ACC112 (cell line): ENCODE data around the gene PIH1D1.
A peak's percentile ranks its signal among the peaks of the same experiment; 100 is the strongest.

Source experiments
- H2AFZ ChIP-seq: fragments of 200-600 bp; sonication (generic); one replicate; pipeline ENCODE4 v1.6.0; 2017; ENCODE audit warnings: antibody characterized with exemption, low read length; ENCODE audit not compliant: unreplicated experiment
- H3K27ac ChIP-seq: fragments of 200-600 bp; sonication (generic); 2 replicates; pipeline ENCODE4 v1.5.1; 2014; ENCODE audit warnings: low read depth, mild to moderate bottlenecking, antibody characterized with exemption, low read length, moderate library complexity
- H3K27me3 ChIP-seq: fragments of 200-600 bp; sonication (generic); 2 replicates; pipeline ENCODE4 v1.6.1; 2014; ENCODE audit warnings: mild to moderate bottlenecking, antibody characterized with exemption, low read length, moderate library complexity, mixed read lengths; ENCODE audit not compliant: insufficient read depth
- H3K36me3 ChIP-seq: fragments of 200-600 bp; sonication (generic); 2 replicates; pipeline ENCODE4 v1.6.1; 2016; ENCODE audit warnings: mild to moderate bottlenecking, antibody characterized with exemption, low read length, moderate library complexity, mixed read lengths; ENCODE audit not compliant: insufficient read depth
- H3K4me1 ChIP-seq: fragments of 200-600 bp; sonication (generic); one replicate; pipeline ENCODE4 v1.6.1; 2016; ENCODE audit warnings: low read length, mixed read lengths; ENCODE audit not compliant: insufficient read depth, unreplicated experiment, control insufficient read depth
- H3K4me3 ChIP-seq: fragments of 200-600 bp; sonication (generic); 2 replicates; pipeline ENCODE4 v1.5.1; 2014; ENCODE audit warnings: mild to moderate bottlenecking, low read depth, low read length
- H3K79me2 ChIP-seq: fragments of 200-600 bp; sonication (generic); one replicate; pipeline ENCODE4 v1.6.0; 2016; ENCODE audit warnings: low read length; ENCODE audit not compliant: control insufficient read depth, unreplicated experiment, insufficient read depth

PIH1D1 gene

DNA sequence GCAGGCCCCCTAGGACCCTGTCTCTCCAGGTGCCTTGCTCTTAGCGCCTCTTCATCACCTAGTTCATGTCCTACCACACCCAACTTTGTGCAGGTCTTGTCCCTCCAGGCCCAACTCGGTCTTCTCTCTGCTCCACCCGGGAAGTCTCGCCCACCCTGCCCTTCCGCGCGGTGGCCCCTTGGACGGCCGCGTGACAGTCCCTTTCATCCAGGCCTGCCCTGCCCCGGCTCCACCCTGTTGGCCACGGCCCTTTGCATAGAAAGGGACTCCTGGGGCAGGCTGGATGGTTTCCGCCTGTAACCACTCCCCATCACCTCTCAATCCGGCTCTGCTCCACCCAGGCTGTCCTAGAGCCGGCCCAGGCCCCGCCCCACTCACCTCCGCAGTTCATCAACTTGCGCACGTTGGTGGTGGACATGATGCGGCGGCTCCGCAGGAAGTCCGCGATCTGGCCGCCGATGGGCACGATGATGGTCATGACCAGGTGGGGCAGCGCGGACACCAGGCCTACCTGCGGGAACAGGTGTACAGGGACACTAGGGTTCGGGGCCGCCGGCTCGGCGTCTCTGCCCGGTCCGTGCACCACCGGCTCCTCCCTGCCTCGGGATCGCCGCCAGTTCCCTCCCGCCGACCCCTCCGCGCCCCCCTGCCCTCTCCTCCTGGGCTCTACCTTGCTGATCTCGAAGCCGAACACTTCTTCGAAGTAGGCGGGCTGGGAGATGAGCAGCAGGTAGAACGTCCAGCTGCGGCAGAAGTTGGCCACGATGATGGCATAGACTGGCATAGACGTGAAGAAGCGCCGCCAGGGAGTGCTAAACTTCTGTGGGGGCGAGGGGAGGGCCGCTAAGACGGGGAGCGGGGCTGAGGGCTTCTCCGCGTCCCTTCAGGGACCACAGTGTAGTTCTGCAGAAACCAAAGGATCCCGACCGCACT, 19.2 kb downstream of the PIH1D1 start:
- Histone ChIP-seq H3K4me3 (no peak overlapping the region), H3K36me3 (no peaks in the 10 kb centered on the region), H2AFZ (no peak overlapping the region), H3K79me2 (no peaks in the 10 kb centered on the region), H3K27me3 (peaks cover 23% of the 10 kb centered on the region), H3K4me1 (no peaks in the 10 kb centered on the region), H3K27ac (no peak overlapping the region)

DNA sequence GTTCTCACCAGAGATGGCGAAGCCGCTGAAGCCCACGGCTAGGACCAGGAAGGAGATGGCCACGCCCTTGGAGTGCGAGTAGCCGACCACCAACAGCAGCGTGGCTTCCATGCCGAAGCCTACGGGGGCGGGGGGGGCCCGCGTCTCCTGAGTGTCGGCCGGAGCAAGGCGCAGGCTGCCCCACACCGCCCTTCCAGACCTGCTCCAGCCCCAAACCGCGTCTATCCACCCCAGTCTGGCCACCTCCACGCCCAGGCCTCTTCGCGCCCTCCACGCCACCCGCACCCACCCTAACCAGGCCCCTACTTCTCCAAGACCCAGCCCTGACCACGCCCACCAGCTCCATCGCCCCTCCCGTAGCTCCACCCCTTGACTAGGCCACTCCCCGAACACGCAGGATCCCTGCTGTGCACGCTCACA, 20.3 kb downstream of the PIH1D1 start:
- no peaks in the 10 kb centered on the region for H3K36me3 ChIP-seq
- peaks cover 33% of the 10 kb centered on the region for H3K27me3 ChIP-seq
- H3K27ac ChIP-seq, result no peak overlapping the region
- no peaks in the 10 kb centered on the region for H3K79me2 ChIP-seq
- H2AFZ ChIP-seq, result no peak overlapping the region
- no peak overlapping the region for H3K4me3 ChIP-seq
- peaks cover 1% of the 10 kb centered on the region for H3K4me1 ChIP-seq

DNA sequence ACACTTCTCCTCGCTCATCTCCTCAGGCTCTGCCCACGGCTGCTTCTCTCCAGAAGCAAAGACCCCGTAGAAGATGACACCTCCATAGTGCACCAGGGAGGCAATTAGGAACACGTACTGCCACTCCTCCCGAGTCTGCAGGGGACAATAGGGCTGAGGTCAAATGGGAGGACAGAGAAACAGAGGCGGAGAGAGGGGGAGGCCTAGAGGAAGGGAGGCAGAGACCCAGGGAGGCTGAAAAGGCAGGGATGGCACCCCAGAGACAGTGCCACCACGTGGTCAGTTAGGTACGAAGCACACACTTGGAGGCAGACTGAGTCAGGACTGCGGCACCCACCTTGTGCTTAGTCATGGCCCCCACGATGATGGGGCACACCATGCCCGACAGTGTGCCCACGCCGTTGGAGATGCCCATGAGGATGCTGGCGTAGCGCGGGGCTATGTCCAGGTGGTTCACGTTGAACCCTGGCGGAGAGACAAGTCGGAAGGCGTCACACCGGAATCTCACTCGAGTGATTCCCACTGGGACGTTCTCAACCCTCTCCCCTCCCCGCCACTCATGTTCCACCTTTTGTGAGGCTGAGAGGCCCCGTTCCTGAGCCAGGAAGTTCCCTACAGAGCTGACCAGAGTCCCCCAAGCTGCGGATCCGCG, 20.8 kb downstream of the PIH1D1 start:
- Histone ChIP-seq H3K27ac (no peak overlapping the region), H3K79me2 (no peaks in the 10 kb centered on the region), H3K36me3 (no peaks in the 10 kb centered on the region), H3K4me3 (no peak overlapping the region), H2AFZ (no peak overlapping the region), H3K27me3 (peaks cover 39% of the 10 kb centered on the region), H3K4me1 (peaks cover 7% of the 10 kb centered on the region)

DNA sequence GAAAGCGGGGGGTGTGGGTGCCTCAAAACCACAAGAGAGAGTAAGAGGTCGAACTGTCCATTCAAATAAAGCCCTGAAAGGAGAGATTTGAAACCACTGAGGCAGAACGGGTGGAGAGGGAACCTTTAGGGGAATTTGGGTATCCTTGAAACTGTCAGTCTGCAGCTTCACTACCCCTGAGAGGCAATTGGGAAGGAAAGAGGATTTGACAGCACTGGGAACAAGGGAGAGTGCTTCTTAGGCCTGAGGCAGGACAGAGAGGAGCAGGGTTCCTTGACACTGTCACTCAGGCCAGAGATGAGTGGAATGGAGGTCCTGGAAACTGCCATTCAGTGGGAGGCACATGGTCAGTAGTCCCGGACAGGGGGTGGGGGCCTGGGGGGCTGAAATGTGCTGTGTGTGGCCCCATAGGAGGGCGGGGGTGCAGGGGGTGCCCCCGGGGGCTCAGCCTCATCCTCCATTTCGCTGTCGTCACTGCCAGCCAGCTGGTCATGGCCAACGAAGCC, 21.4 kb downstream of the PIH1D1 start:
- no peak overlapping the region for H2AFZ ChIP-seq
- H3K79me2 ChIP-seq, result no peaks in the 10 kb centered on the region
- H3K4me3 ChIP-seq, result no peak overlapping the region
- no peaks in the 10 kb centered on the region for H3K36me3 ChIP-seq
- H3K27me3 ChIP-seq, result peaks cover 40% of the 10 kb centered on the region
- H3K27ac ChIP-seq, result no peak overlapping the region
- peaks cover 7% of the 10 kb centered on the region for H3K4me1 ChIP-seq

DNA sequence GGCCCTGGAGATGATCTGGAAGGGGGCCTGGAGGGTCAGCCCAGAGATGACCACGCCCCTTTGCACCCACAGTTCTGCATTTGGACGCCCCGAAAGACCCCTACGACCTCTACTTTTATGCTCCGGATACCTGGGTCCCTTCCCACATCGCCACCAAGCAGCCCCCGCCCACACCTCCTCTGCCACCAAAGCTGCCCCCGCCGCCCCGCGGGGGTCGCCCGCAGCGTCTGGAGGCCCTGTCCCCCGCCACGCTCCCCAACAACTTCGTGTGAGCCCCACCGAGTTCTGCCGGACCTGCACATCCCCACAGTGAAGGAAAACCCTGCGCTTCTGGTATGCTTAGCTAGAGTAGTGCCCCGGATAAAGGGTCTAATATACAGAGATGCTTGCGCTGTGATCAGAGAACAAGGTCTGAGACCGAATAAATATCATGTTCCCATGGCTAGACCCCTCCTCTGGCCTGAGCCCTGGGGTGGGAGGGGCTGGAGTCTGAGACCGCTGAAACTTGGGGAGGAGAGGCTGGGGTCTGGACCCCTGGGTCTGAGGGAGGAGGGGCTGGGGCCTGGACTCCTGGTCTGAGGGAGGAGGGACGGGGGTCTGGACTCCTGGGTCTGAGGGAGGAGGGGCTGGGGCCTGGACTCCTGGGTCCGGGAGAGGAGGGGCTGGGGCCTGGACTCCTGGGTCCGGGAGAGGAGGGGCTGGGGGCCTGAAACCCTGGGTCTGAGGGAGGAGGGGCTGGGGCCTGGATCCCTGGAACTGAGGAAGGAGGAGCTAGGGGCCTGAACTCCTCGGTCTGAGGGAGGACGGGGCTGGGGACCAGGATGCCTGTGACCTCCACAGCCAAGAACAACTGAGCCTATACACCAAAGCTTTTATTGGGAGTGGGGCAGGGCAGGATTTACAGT, 22.8 kb downstream of the PIH1D1 start:
- Histone ChIP-seq H3K4me1 (peaks cover 7% of the 10 kb centered on the region), H3K27ac (no peak overlapping the region), H2AFZ (no peak overlapping the region), H3K79me2 (no peaks in the 10 kb centered on the region), H3K4me3 (no peak overlapping the region), H3K27me3 (peaks cover 43% of the 10 kb centered on the region), H3K36me3 (no peaks in the 10 kb centered on the region)

DNA sequence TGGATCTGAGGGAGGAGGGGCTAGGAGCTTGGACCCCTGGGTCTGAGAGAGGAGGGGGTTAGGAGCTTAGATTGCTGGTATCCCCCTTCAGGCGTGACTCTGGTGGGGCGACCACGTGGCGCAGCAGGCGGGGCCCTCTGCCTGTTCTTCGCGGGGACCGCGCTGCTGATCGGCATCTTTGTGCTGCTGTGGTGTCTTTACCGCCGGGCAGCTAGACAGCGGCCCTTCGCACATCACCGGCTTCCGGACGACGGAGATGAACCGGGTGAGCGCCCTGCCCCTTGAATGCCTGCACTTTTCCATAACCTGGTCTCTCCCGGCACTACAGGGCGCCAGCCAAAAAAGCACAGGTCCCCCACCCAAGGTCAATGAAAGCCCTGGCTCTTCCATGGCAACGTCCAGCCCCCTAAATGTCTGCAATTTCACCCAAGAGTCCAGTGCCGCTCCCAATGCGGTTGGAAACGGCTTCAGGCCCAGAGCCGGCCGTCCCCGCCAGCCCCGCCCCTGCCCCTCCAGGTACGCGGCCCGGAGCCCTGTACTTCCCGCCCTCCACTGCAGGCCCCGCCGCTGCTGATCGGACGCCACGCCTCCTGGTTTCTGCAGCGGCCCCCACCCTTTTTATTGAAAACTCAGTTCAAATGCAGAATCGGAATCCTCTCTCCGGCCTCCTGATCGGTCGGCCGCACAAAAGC, 23.6 kb downstream of the PIH1D1 start:
- Histone ChIP-seq H2AFZ (peak overlapping the region; percentile 33), H3K36me3 (no peaks in the 10 kb centered on the region), H3K79me2 (no peaks in the 10 kb centered on the region), H3K27ac (no peak overlapping the region), H3K4me3 (peak overlapping the region; percentile 44; the same call in 1 of the 2 replicates), H3K27me3 (peaks cover 51% of the 10 kb centered on the region), H3K4me1 (peaks cover 7% of the 10 kb centered on the region)

DNA sequence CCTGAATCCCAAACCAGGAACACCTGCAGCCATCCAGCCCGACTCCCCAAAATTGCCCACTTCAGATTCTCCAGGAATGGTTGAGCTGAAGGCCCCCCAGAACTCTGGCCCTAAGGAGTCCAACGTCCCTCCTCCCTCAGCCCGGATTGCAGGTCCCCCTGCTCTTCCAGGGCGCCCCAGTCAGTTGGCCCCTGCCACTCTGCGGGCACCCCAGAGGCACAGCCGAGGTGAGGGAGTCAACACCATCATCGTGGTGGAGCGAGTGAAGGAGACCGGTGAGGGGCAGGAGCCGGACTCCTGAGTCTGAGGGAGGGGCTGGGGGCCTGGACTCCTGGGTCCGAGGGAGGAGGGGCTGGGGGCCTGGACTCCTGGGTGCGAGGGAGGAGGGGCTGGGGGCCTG, 24.3 kb downstream of the PIH1D1 start:
- H3K4me3 ChIP-seq, result no peak overlapping the region
- no peaks in the 10 kb centered on the region for H3K79me2 ChIP-seq
- H3K4me1 ChIP-seq, result peaks cover 7% of the 10 kb centered on the region
- no peaks in the 10 kb centered on the region for H3K36me3 ChIP-seq
- H2AFZ ChIP-seq, result no peak overlapping the region
- no peak overlapping the region for H3K27ac ChIP-seq
- peaks cover 57% of the 10 kb centered on the region for H3K27me3 ChIP-seq

DNA sequence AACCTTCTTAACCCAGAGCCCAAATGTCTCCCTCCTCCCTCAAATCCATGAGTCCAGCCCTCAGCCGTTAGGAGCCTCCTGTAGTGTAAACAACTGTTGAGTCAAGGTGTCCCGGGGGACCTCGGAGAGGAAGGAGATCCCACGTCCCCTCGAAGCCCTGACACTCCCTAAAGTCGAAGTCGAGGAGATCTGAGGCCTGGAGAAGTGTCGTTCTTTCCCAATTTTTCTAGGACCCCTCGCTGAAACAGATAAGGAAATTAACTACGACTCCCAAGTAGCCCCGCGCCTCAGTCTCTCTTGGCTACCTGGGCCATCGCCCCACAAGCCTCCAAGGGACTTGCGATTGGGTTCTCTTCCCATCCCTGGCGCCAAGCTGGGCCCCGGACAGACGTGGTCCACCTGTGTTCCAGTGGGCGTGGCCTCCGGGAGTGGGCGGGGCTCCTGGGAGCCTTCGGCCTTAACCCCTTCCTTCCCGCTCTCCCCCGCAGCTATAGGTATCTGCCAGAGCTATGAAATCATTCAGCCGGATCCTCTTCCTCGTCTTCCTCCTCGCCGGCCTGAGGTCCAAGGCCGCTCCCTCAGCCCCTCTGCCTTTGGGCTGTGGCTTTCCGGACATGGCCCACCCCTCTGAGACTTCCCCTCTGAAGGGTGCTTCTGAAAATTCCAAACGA, 25.6 kb downstream of the PIH1D1 start:
- Histone ChIP-seq H2AFZ (no peak overlapping the region), H3K4me3 (no peak overlapping the region), H3K4me1 (peaks cover 13% of the 10 kb centered on the region), H3K27ac (no peak overlapping the region), H3K27me3 (peaks cover 68% of the 10 kb centered on the region), H3K79me2 (no peaks in the 10 kb centered on the region), H3K36me3 (no peaks in the 10 kb centered on the region)

DNA sequence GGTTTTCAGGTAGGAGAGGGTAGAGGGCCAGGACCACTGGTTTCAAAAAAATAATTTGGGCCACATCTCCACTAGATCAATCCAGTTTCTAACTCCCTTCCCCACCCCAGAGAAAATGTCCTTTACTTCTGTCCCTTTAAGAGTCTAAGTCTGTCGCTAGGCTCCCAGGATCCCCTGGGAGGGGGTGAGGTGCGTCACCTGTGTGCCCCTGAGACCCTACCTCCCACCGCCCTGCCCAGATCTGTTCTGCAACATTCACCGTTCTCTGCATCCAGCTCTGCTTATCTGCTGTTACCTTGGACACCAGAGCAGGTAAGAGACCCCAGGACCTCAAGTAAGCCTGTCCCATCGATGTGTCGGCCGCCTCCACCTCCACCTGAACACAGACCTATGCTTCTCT, 26.4 kb downstream of the PIH1D1 start, which contains the start of gene GFY:
TSS of gene GFY (plus strand) at position 211 of the 400 bp plus-strand sequence. CDS start 1,043 bp downstream, outside the sequence.
- Histone ChIP-seq H3K4me1 (peaks cover 13% of the 10 kb centered on the region), H3K27ac (no peak within 1 kb of the TSS), H3K27me3 (peaks cover 75% of the 10 kb centered on the region), H3K4me3 (no peak within 1 kb of the TSS), H3K79me2 (no peaks in the 10 kb centered on the region), H3K36me3 (no peaks in the 10 kb centered on the region), H2AFZ (no peak within 1 kb of the TSS)
